Urinary bladder (tissue), 4 donors: ENCODE results near the gene FAM118B. TPM values are rescaled to one million over a fixed set of nuclear protein-coding genes. Genes with fewer than 3 reads are reported as not detected.
A peak's percentile ranks its signal among the peaks of the same experiment; 100 is the strongest.
"Not testable (repeated sequence)": the region's sequence is repeated elsewhere in the genome, so short reads cannot be mapped to it uniquely, and the experiment has no call there.

Experiments used
- DNase-seq: peaks from one replicate; pipeline ENCODE4 v3.0.0-alpha.2; 2015; ENCODE audit errors: extremely low spot score
- H3K27ac ChIP-seq: one replicate; pipeline ENCODE4 v1.5.1; 2013; ENCODE audit warnings: low read depth, mild to moderate bottlenecking, moderate library complexity
- H3K36me3 ChIP-seq: one replicate; pipeline ENCODE4 v1.6.1; 2013; ENCODE audit warnings: mild to moderate bottlenecking, moderate library complexity; ENCODE audit not compliant: insufficient read depth
- H3K4me1 ChIP-seq: one replicate; pipeline ENCODE4 v1.6.1; 2013; ENCODE audit warnings: mild to moderate bottlenecking, moderate library complexity; ENCODE audit not compliant: insufficient read depth
- H3K4me3 ChIP-seq: one replicate; pipeline ENCODE4 v1.5.1; 2013; ENCODE audit warnings: low read depth, low read length
- WGBS: extraction: QIAGEN DNeasy Blood & Tissue Kit; methylation state at CpG from one replicate; pipeline ENCODE4 v1.1.7; 2013; 5-methylcytosine and 5-hydroxymethylcytosine counted together
- polyA plus RNA-seq: library from polyadenylated mRNA; stranded (reverse); fragments of 200-250 nt; gene quantifications from one replicate; pipeline ENCODE4 v1.2.3, GENCODE V29; 2013
- small RNA-seq: library from RNA; depleted of rRNA; stranded (forward); fragments of <200 nt; gene quantifications from one replicate; pipeline ENCODE3, GENCODE V24; 2014
- total RNA-seq: library from RNA; depleted of rRNA; stranded (reverse); fragments of >200 nt; gene quantifications from one replicate; pipeline ENCODE4 v1.2.3, GENCODE V29; 2014
- donor health status: healthy with polysubstance abuse.
- donor health status: healthy.

The FAM118B gene
- total and polyA plus RNA-seq, 2 donors, result 11.1 to 18.0 TPM

DNA sequence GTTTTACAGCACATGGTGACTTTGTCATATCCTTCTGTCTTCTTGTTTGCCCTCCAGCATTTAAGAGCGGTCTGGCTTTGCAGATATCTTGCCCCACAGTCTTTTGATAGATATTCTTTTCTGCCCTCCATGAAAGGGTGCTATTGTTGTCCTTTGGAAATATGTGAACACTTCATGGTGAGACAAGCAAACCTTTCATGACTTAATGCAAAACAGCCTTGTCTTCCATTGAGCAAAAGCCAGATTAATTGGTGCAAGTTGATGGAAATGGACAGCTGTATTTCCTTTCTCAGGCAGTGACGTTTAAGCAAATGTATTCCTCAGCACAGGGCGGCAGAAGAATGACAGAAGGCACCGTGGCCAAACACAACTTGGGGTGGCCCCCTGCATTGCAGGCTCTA lies 96.7 kb downstream of the FAM118B start:
- H3K27ac ChIP-seq, result no peak overlapping the region
- 73% methylated on average over 4 of the region's 4 CpGs for WGBS
- DNase-seq, result no peak
- no peak overlapping the region for H3K4me3 ChIP-seq
- H3K36me3 ChIP-seq, result no peaks in the 10 kb centered on the region
- H3K4me1 ChIP-seq, result no peaks in the 10 kb centered on the region

DNA sequence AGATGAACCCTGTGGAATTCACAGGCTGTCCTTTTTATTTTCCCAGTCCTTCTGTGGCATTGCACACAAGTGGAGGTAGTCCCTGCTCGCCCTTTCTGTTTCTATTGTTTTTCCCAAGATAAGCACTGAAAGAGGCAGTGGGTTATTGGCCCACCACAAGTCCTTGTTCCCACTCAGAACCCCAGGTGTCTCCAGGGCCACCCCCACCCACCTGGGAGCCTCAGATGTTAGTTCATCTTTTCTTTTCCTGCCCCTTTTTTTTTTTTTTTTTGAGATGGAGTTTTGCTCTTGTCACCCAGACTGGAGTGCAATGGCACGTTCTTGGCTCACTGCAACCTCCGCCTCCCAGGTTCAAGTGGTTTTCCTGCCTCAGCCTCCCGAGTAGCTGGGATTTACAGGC lies 97.2 kb downstream of the FAM118B start:
- DNase-seq, H3K27ac ChIP-seq, H3K4me3 ChIP-seq, H3K4me1 ChIP-seq, H3K36me3 ChIP-seq: not testable (repeated sequence)
- 94% methylated on average over 4 of the region's 4 CpGs for WGBS

DNA sequence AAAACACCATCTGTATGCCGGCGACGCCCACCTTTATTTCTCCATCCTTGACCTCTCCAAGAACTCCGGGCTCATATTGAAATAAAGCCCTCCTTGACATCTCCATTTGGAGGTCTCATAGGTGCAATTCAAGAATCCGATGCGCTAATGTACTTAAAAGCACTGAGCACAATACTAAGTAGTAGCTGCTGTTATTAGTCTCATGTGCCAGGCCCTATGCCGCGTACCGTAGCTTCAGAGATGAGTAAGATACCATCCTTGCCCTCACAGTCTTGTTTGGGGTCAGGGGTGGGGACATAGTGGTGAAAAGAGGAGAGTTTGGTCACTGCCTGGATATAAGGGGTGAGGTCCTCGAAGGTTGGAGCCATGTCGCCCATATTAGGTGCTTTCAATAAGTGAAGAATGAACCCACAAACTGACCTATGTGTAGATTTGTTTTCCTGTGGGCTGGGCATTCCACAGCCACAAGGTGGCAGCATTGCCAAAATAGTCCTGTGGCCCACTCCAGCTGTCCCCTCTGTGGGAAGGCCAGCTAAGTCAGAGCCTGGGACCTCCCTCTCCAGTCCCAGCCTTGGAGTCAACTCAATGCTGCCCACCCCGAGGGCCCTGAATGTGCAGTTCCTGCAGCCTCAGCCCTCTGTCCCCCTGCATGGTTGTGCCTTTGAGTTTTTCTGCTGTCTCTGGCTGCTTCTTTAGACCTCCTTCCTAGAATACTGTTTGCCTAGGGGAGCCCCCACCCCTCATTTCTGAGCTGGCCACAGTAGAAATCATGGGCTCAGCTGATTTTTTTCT lies 98.8 kb downstream of the FAM118B start:
- no peaks in the 10 kb centered on the region for H3K36me3 ChIP-seq
- WGBS, result 71% methylated on average over 12 of the region's 12 CpGs
- H3K27ac ChIP-seq, result no peak overlapping the region
- no peaks in the 10 kb centered on the region for H3K4me1 ChIP-seq
- DNase-seq, result peak; percentile 37
- H3K4me3 ChIP-seq, result no peak overlapping the region

DNA sequence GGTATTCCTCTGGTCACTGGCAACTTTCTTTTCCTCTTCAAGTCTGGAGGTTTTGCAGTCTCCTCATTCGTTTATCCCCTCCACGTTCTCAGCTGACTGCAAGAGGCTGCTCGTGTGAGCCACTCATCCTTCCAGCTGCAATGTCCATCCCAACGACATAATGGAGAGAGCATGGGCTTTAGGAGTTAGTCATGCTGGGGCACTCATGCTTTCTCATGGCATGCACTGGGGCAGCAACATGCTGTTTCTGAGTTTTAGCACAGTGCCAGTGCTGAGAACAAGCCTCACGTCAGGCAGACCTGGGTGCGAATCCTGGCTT lies 99.4 kb downstream of the FAM118B start:
- Histone ChIP-seq H3K27ac (no peak overlapping the region), H3K36me3 (no peaks in the 10 kb centered on the region)
- DNase-seq, result no peak

DNA sequence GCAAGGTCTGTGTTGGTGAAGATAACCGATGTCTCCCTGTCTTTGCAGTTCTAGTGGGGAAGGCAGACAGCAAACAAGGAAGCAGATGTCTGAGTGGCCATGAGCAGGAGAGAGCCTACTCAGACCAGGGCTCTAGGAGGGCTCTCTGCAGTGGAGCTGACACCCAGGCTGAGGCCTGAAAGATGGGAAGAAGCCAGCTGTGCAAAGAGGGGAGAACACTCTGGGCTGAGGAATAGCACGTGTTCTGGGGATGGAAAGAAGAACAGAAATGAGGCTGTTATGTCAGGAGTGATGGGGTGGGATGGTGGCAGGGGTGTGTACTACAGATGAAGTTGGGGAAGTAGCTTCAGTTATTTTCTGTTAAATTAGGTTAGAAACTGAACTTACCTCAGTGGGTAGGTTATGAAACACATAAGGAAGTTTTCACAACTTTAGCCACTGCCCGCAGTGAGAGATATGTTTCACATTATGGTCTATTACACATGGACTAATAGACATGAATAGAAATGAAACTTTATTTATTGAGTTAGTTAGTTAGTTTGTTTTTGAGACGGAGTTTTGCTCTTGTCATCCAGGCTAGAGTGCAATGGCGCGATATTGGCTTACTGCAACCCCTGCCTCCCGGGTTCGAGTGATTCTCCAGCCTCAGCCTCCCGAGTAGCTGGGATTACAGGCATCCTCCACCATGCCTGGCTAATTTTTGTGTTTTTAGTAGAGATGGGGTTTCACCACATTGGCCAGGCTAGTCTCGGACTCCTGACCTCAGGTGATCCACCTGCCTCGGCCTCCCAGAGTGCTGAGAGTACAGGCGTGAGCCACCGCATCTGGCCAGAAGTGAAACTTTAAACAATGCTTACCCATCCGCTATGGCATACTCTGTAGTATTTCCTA lies 100.1 kb downstream of the FAM118B start:
- Histone ChIP-seq H3K4me1 (no peaks in the 10 kb centered on the region), H3K4me3 (no peak overlapping the region), H3K27ac (no peak overlapping the region), H3K36me3 (no peaks in the 10 kb centered on the region)
- no peak for DNase-seq
- WGBS, result 92% methylated on average over 14 of the region's 14 CpGs

More for the DNA sequence above, 99.4 kb downstream of the FAM118B start:
- H3K4me1 ChIP-seq, result no peaks in the 10 kb centered on the region
- WGBS, result 64% methylated on average over 6 of the region's 6 CpGs
- no peak overlapping the region for H3K4me3 ChIP-seq

Small RNA genes within 50 kb of the gene (small RNA-seq; reads per million reads assigned to genes)
- gene AP001893.2 (not detected), gene RN7SL351P (not detected), gene RNU4-86P (not detected)

Other genes starting within 250 kb of the FAM118B start
- gene CDON, start 148.9 kb upstream of the FAM118B start, total RNA-seq, result 47.4 TPM
- gene CDON, start 148.9 kb upstream of the FAM118B start, polyA plus RNA-seq, result 8.4 TPM
- gene RPUSD4, start 132 bp upstream of the FAM118B start, total RNA-seq, result 18.6 TPM
- gene RPUSD4, start 132 bp upstream of the FAM118B start, polyA plus RNA-seq, result 19.1 TPM
- gene SRPRA, start 57.1 kb downstream of the FAM118B start, total RNA-seq, result 35.1 TPM
- 92.8 TPM for gene SRPRA, start 57.1 kb downstream of the FAM118B start, polyA plus RNA-seq
- 11.4 TPM for gene FOXRED1, start 57.4 kb downstream of the FAM118B start, total RNA-seq
- gene FOXRED1, start 57.4 kb downstream of the FAM118B start, polyA plus RNA-seq, result 20.4 TPM
- 5.8 TPM for gene TIRAP, start 71.3 kb downstream of the FAM118B start, total RNA-seq
- 11.5 TPM for gene TIRAP, start 71.3 kb downstream of the FAM118B start, polyA plus RNA-seq
- gene DCPS, start 92.3 kb downstream of the FAM118B start, total RNA-seq, result 6.7 TPM
- 28.3 TPM for gene DCPS, start 92.3 kb downstream of the FAM118B start, polyA plus RNA-seq
- 35.2 TPM for gene ST3GAL4, start 143.9 kb downstream of the FAM118B start, total RNA-seq
- gene ST3GAL4, start 143.9 kb downstream of the FAM118B start, polyA plus RNA-seq, result 48.5 TPM